Stimulated activated naive B cell treated with anti-CD40 and anti-IgM and Interleukin-4, amounts not matched to agents 10 μg/mL and 1 μg/mL and 100 μg/mL, for 72 hours (primary cell): ENCODE data around the gene NACAD.
"Not testable (repeated sequence)": the region's sequence is repeated elsewhere in the genome, so short reads cannot be mapped to it uniquely, and the experiment has no call there.

ENCODE experiments used
- ATAC-seq, 2 donors: fragments of 150-1000 bp; cut with Tn5 transposase; replicated peaks; 2 replicates each; pipeline ENCODE4 v1.10.0; 2021; ENCODE audit warnings: moderate library complexity in 1 of 2
- DNase-seq: peaks from one replicate; pipeline ENCODE4 v3.0.0; 2021
- H3K27ac Mint-ChIP-seq: one replicate; pipeline ENCODE4 v1.8.0; 2022; ENCODE audit warnings: mild to moderate bottlenecking, mixed read lengths
- H3K27me3 Mint-ChIP-seq, 2 donors: one replicate each; pipeline ENCODE4 v1.8.0; 2022; ENCODE audit warnings: mixed read lengths in 2 of 2
- H3K36me3 Mint-ChIP-seq, 2 donors: one replicate each; pipeline ENCODE4 v1.8.0; 2022; ENCODE audit warnings: mixed read lengths in 2 of 2, mild to moderate bottlenecking in 1 of 2
- H3K4me1 Mint-ChIP-seq, 2 donors: one replicate each; pipeline ENCODE4 v1.8.0; 2022; ENCODE audit warnings: mixed read lengths in 2 of 2, mild to moderate bottlenecking in 1 of 2
- H3K4me3 Mint-ChIP-seq, 2 donors: one replicate each; pipeline ENCODE4 v1.8.0; 2022; ENCODE audit warnings: mild to moderate bottlenecking in 2 of 2, mixed read lengths in 2 of 2, moderate library complexity in 1 of 2
- H3K9me3 Mint-ChIP-seq, 2 donors: one replicate each; pipeline ENCODE4 v1.8.0; 2022; ENCODE audit warnings: mixed read lengths in 2 of 2, mild to moderate bottlenecking in 1 of 2

Gene NACAD

GRCh38 chr7:45123913-45124710 lies 35.3 kb upstream of the NACAD start:
- Mint-ChIP-seq H3K4me3 (no peak overlapping the region), H3K36me3 (no peaks in the 10 kb centered on the region), H3K4me1 (peaks cover 9 to 15% of the 10 kb centered on the region in 2 donors), H3K27me3 (no peaks in the 10 kb centered on the region), H3K27ac (no peak overlapping the region), H3K9me3 (no peaks in the 10 kb centered on the region)
- DNase-seq (no peak), ATAC-seq (no peak)

- DNase-seq: no peak
- Mint-ChIP-seq H3K9me3 (no peaks in the 10 kb centered on the region), H3K4me1 (peaks cover 9 to 15% of the 10 kb centered on the region in 2 donors), H3K27me3 (peaks cover 0 to 3% of the 10 kb centered on the region in 2 donors), H3K27ac (no peak overlapping the region), H3K4me3 (no peak overlapping the region), H3K36me3 (no peaks in the 10 kb centered on the region)
- no peak for ATAC-seq
Observed at GRCh38 chr7:45122975-45123860, 34.4 kb upstream of the NACAD start.

- Mint-ChIP-seq H3K27ac (no peak overlapping the region), H3K4me1 (peaks cover 7 to 10% of the 10 kb centered on the region in 2 donors), H3K4me3 (no peak overlapping the region), H3K27me3 (peaks cover 8 to 13% of the 10 kb centered on the region in 2 donors), H3K36me3 (no peaks in the 10 kb centered on the region), H3K9me3 (no peaks in the 10 kb centered on the region)
- ATAC-seq: no peak
- no peak for DNase-seq
Observed at GRCh38 chr7:45119550-45119949, 30.8 kb upstream of the NACAD start.

DNA sequence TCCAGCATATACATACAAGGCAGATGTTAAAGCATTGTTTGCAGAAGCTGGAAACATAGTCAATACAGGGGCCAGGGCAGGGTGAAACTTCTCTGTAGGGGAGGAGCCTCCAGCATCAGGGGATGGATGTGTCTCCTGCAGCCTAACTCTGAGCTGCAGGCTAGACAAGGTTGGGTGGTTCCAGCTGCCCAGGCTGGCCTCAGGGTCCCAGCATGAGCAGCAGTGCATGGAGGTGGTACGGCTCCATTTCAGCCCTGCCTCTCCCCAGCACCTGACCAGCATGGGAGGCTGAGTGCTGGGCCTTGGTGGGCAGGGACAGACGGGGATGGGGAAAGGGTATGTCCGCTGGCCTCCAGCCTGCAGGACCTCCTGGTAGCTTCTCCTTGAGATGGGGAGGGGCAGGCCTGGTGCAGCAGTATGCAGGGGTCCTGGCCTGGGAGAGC lies 30.1 kb upstream of the NACAD start:
- no peak for DNase-seq
- no peak overlapping the region for H3K4me3 Mint-ChIP-seq
- H3K27ac Mint-ChIP-seq: no peak overlapping the region
- peaks cover 8 to 17% of the 10 kb centered on the region in 2 donors for H3K27me3 Mint-ChIP-seq
- peaks cover 7 to 10% of the 10 kb centered on the region in 2 donors for H3K4me1 Mint-ChIP-seq
- H3K9me3 Mint-ChIP-seq: no peaks in the 10 kb centered on the region
- H3K36me3 Mint-ChIP-seq: no peaks in the 10 kb centered on the region
- peak in 1 of 2 donors; percentile 14 for ATAC-seq

DNA sequence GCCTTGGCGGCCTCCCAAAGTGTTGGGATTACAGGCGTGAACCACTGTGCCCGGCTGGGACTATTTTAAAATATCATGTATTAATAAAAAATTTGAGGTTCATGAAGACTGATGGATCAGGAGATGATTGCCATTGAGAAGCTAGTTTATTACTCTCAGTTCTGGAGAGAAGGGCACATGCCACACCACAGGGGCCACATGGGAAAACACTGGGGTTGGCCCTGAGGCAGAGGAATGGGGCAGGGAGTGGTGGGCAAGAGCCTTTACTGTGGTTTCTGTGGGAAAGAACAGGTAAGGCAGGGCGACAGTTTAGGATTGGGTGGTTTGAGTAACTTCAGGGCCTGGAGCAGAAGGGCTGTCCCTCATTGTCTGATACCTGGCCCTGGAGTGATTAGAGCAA lies 29.5 kb upstream of the NACAD start:
- DNase-seq: no peak
- no peak overlapping the region for H3K4me3 Mint-ChIP-seq
- H3K9me3 Mint-ChIP-seq: no peaks in the 10 kb centered on the region
- H3K4me1 Mint-ChIP-seq: peaks cover 2 to 4% of the 10 kb centered on the region in 2 donors
- peaks cover 8 to 17% of the 10 kb centered on the region in 2 donors for H3K27me3 Mint-ChIP-seq
- no peak overlapping the region for H3K27ac Mint-ChIP-seq
- no peaks in the 10 kb centered on the region for H3K36me3 Mint-ChIP-seq
- ATAC-seq: no peak

- peaks cover 0 to under 1% of the 10 kb centered on the region in 2 donors for H3K4me1 Mint-ChIP-seq
- ATAC-seq (no peak), DNase-seq (no peak)
- peaks cover 8 to 17% of the 10 kb centered on the region in 2 donors for H3K27me3 Mint-ChIP-seq
- H3K9me3 Mint-ChIP-seq: no peaks in the 10 kb centered on the region
- no peak overlapping the region for H3K4me3 Mint-ChIP-seq
- H3K36me3 Mint-ChIP-seq: no peaks in the 10 kb centered on the region
- H3K27ac Mint-ChIP-seq: no peak overlapping the region
Observed at GRCh38 chr7:45117582-45117981, 28.8 kb upstream of the NACAD start.

GRCh38 chr7:45116048-45116447 lies 27.3 kb upstream of the NACAD start:
- Mint-ChIP-seq H3K9me3 (no peaks in the 10 kb centered on the region), H3K27me3 (peaks cover 8 to 17% of the 10 kb centered on the region in 2 donors), H3K27ac (no peak overlapping the region), H3K36me3 (peaks cover 5 to 9% of the 10 kb centered on the region in 2 donors), H3K4me3 (no peak overlapping the region), H3K4me1 (peaks cover 0 to 7% of the 10 kb centered on the region in 2 donors)
- no peak for DNase-seq
- ATAC-seq: no peak

- ATAC-seq (no peak), DNase-seq (no peak)
- Mint-ChIP-seq H3K4me1 (peaks cover 6 to 10% of the 10 kb centered on the region in 2 donors), H3K36me3 (peaks cover 9 to 17% of the 10 kb centered on the region in 2 donors), H3K27ac (no peak overlapping the region), H3K9me3 (no peaks in the 10 kb centered on the region), H3K4me3 (no peak overlapping the region), H3K27me3 (peaks cover 8 to 17% of the 10 kb centered on the region in 2 donors)
Observed at GRCh38 chr7:45114926-45115325, 26.2 kb upstream of the NACAD start.

GRCh38 chr7:45114257-45114656 lies 25.5 kb upstream of the NACAD start:
- ATAC-seq, H3K4me1 Mint-ChIP-seq, H3K9me3 Mint-ChIP-seq, H3K4me3 Mint-ChIP-seq, DNase-seq: not testable (repeated sequence)
- peaks cover 10 to 18% of the 10 kb centered on the region in 2 donors for H3K36me3 Mint-ChIP-seq
- H3K27ac Mint-ChIP-seq: peak overlapping the region; percentile 20
- peaks cover 8 to 17% of the 10 kb centered on the region in 2 donors for H3K27me3 Mint-ChIP-seq

DNA sequence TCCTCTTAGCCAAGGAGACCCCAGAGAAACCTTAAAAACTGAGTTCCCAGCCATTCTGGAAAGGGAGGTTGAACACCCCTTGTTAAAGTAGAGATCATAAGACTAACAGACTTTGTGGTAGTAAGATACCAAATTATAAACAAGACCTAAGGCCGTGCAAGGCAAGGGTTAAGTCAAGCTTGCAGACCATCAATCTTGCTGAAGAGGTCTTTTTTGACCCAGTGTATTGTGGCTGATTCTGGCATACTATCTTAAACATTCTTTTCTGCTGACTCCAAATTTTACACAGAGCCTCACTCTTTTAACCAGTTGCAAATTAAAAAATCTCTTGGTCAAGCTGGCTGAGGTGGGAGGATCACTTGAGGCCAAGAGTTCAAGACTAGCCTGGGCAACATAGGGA lies 23.9 kb upstream of the NACAD start:
- H3K9me3 Mint-ChIP-seq: no peaks in the 10 kb centered on the region
- peaks cover 7 to 12% of the 10 kb centered on the region in 2 donors for H3K27me3 Mint-ChIP-seq
- H3K36me3 Mint-ChIP-seq: peaks cover 15 to 28% of the 10 kb centered on the region in 2 donors
- H3K4me3 Mint-ChIP-seq: peak overlapping the region; percentile 14 to 98
- DNase-seq (no peak), ATAC-seq (no peak)
- H3K27ac Mint-ChIP-seq: peak overlapping the region; percentile 79
- peaks cover 18 to 21% of the 10 kb centered on the region in 2 donors for H3K4me1 Mint-ChIP-seq

DNA sequence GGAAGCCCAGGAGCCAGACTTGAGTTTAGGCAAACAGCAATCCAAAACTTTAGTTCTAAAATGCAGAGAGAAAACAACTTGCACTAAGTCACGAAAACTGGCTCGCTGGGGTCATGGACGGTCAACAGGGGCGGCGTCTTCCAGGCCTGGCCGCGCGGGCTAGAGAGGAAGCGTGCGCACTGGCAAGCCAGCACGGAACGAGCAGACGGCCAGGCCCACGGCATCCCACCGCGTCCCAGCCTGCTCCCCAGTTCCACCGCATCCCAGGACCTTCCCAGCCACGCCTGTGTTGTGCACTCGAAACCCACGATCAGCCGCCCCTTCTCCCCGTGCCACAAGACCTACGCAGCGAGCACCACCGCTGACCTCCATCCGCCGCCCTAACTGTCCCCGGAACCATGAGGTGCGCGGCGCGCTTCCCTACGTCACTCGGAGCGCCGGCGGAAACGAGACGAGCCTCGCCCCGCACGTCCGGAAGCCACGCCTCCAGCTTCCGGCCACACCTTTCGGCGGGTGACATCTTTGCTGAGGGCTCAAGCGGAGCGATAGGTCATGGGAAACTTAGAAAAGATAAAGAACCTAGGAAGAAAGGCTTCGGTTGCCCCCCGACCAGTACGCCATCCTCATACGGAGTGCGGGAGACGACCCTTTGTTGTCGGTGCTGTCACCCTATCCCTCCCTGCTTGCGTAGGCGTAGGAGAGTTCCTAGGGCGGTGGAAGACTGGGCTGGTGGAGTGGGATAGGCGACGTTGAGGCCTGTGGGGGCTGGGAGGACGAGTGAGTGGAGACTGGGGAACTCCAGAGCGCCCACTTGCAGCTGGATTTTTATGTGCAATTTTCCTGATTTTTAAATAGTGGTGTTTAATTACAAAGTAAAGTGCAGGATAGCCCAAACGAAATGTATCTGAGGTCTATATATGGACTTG lies 22.8 kb upstream of the NACAD start, which contains the start of gene TBRG4:
Gene TBRG4, minus strand, starts transcription at position 400 of the 926 bp plus-strand sequence. CDS start 2,460 bp downstream, outside the sequence.
- Mint-ChIP-seq H3K27ac (peak within 1 kb of the TSS; percentile 99), H3K9me3 (no peaks in the 10 kb centered on the region), H3K4me1 (peaks cover 23 to 27% of the 10 kb centered on the region in 2 donors), H3K27me3 (peaks cover 0 to 4% of the 10 kb centered on the region in 2 donors), H3K36me3 (peaks cover 15 to 28% of the 10 kb centered on the region in 2 donors), H3K4me3 (peak within 1 kb of the TSS; percentile 91 to 98)
- peak; percentile 92 for DNase-seq
- ATAC-seq: peak; percentile 95 to 97

DNA sequence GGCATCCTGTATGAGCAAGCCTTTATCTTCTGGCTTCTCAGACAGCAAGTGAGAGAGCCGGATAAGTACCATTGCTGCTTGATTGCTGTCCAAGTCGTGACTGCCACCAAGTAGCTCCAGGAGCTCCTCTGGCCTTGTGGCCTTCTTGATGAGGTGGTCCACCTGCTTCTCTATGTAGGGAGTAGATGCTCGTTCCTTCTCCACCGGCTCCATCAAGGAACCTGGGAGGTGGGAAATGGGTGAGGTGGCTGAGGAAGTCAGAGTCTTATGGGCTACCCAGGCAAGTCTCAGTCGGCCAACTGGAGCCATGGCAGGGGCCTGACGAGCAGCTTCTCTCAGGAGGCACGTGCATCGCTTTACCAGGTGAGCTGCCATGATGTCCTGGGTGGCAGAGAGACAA lies 20.1 kb upstream of the NACAD start:
- Mint-ChIP-seq H3K4me3 (peak overlapping the region in 1 of 2 donors; percentile 16), H3K27me3 (no peaks in the 10 kb centered on the region), H3K36me3 (peaks cover 15 to 33% of the 10 kb centered on the region in 2 donors), H3K9me3 (no peaks in the 10 kb centered on the region), H3K27ac (peak overlapping the region; percentile 56), H3K4me1 (peaks cover 23 to 27% of the 10 kb centered on the region in 2 donors)
- DNase-seq: no peak
- no peak for ATAC-seq

DNA sequence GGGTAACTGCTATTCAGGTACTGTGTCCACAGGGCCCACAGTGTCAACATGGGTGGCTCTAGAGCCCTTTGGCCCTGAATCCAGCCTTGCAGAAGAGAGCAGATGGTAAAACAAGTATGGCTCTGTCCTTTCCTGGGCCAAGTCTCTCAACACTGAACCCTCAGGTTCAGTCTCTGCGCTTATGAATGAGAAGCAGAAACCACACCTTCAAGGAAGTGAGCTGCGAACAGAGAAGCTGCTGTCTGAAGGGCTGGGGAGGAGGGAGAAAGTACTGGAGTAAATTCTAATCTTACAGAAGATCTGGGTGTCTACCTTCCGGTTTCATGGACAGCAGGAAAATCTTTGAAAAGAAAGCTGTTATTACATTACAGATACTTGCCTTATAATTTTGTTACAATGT lies 18.6 kb upstream of the NACAD start:
- ATAC-seq (no peak), DNase-seq (no peak)
- Mint-ChIP-seq H3K36me3 (peaks cover 22 to 38% of the 10 kb centered on the region in 2 donors), H3K9me3 (no peaks in the 10 kb centered on the region), H3K27me3 (no peaks in the 10 kb centered on the region), H3K4me1 (peaks cover 21 to 27% of the 10 kb centered on the region in 2 donors), H3K27ac (no peak overlapping the region), H3K4me3 (no peak overlapping the region)
